Duodenal mucosa (tissue), 2 donors: ENCODE measurements around the gene KLHDC10.
"Not testable (repeated sequence)": the region's sequence is repeated elsewhere in the genome, so short reads cannot be mapped to it uniquely, and the experiment has no call there.

Experiments used
- H3K27ac ChIP-seq: one replicate; pipeline ENCODE4 v1.7.0; 2013; ENCODE audit warnings: low read depth, low read length
- H3K27me3 ChIP-seq, 2 donors: one replicate each; pipeline ENCODE4 v1.7.0; 2013; ENCODE audit warnings: low read length in 2 of 2, control low read depth in 1 of 2; ENCODE audit not compliant: insufficient read depth in 2 of 2, control insufficient read depth in 1 of 2
- H3K36me3 ChIP-seq, 2 donors: one replicate each; pipeline ENCODE4 v1.7.0; 2013; ENCODE audit warnings: low read length in 2 of 2, control low read depth in 1 of 2; ENCODE audit not compliant: insufficient read depth in 2 of 2, control insufficient read depth in 1 of 2
- H3K4me1 ChIP-seq, 2 donors: one replicate each; pipeline ENCODE4 v1.7.0; 2013; ENCODE audit warnings: low read length in 2 of 2, control low read depth in 1 of 2; ENCODE audit not compliant: insufficient read depth in 2 of 2, control insufficient read depth in 1 of 2
- H3K4me3 ChIP-seq, 2 donors: one replicate each; pipeline ENCODE4 v1.7.0; 2013; ENCODE audit warnings: low read length in 2 of 2, low read depth in 1 of 2
- H3K9ac ChIP-seq, 2 donors: one replicate each; pipeline ENCODE4 v1.7.0; 2013; ENCODE audit warnings: low read length in 2 of 2, low read depth in 1 of 2
- H3K9me3 ChIP-seq, 2 donors: one replicate each; pipeline ENCODE4 v1.7.0; 2013; ENCODE audit warnings: low read length in 2 of 2, control low read depth in 1 of 2; ENCODE audit not compliant: control insufficient read depth in 1 of 2

KLHDC10 gene

DNA sequence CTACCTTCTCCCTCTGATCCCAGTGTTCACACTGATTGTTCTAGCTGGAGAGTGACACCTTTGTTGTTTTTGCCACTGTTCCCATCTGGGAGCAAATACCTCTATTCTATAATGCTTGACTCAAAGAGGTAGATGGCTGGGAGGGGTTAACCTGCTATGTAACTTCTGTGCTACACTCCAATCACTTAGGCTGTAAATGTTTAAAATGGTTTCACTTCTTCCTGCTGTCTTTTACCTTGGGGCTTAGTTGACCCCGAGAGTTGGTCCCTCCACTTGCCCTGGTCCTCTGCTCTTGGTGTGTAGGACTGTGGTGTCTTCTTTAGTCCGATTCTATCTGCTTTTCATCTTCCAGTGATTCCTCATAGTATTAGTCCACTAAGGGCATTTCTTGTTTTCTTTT lies 22.3 kb downstream of the KLHDC10 start:
- Histone ChIP-seq H3K9me3 (no peaks in the 10 kb centered on the region), H3K4me1 (peaks cover 4 to 9% of the 10 kb centered on the region in 2 donors), H3K27me3 (no peaks in the 10 kb centered on the region), H3K27ac (no peak overlapping the region), H3K9ac (no peak overlapping the region), H3K4me3 (no peak overlapping the region), H3K36me3 (no peaks in the 10 kb centered on the region)

DNA sequence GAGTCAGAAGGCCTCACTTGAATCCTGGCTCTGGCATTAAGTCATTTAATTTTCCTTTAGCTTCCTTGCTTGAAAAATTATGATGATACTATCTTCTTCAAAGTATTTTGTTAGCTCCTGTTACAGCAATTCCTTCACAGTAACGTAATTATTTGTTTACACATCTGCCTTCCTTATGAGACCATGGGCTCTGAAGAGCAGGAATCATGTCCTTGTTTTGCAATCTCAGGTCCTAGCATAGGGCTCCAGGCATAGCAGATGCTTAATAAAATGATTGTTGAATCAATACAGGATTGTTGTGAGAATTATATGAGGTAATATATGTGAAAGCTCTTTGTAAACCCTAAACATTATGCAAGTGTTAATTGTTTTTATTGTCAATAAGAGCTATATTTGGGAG lies 25.5 kb downstream of the KLHDC10 start:
- H3K36me3 ChIP-seq, result no peaks in the 10 kb centered on the region
- H3K9ac ChIP-seq, result no peak overlapping the region
- no peak overlapping the region for H3K27ac ChIP-seq
- H3K9me3 ChIP-seq, result no peaks in the 10 kb centered on the region
- peaks cover 4 to 9% of the 10 kb centered on the region in 2 donors for H3K4me1 ChIP-seq
- no peak overlapping the region for H3K4me3 ChIP-seq
- no peaks in the 10 kb centered on the region for H3K27me3 ChIP-seq

- peaks cover 4 to 9% of the 10 kb centered on the region in 2 donors for H3K4me1 ChIP-seq
- H3K4me3 ChIP-seq, result no peak overlapping the region
- H3K9me3 ChIP-seq, result no peaks in the 10 kb centered on the region
- H3K27me3 ChIP-seq, result no peaks in the 10 kb centered on the region
- no peak overlapping the region for H3K27ac ChIP-seq
- H3K9ac ChIP-seq, result no peak overlapping the region
- H3K36me3 ChIP-seq, result no peaks in the 10 kb centered on the region
These were observed 26.0 kb downstream of the KLHDC10 start for GRCh38 chr7:130096243-130096827.

- Histone ChIP-seq H3K27me3 (no peaks in the 10 kb centered on the region), H3K9me3 (no peaks in the 10 kb centered on the region), H3K9ac (no peak overlapping the region), H3K27ac (no peak overlapping the region), H3K4me1 (no peaks in the 10 kb centered on the region), H3K36me3 (no peaks in the 10 kb centered on the region), H3K4me3 (no peak overlapping the region)
These were observed 29.0 kb downstream of the KLHDC10 start for GRCh38 chr7:130099331-130099730.

- H3K4me3 ChIP-seq, result no peak overlapping the region
- no peaks in the 10 kb centered on the region for H3K36me3 ChIP-seq
These were observed 32.3 kb downstream of the KLHDC10 start for GRCh38 chr7:130102588-130102987.

DNA sequence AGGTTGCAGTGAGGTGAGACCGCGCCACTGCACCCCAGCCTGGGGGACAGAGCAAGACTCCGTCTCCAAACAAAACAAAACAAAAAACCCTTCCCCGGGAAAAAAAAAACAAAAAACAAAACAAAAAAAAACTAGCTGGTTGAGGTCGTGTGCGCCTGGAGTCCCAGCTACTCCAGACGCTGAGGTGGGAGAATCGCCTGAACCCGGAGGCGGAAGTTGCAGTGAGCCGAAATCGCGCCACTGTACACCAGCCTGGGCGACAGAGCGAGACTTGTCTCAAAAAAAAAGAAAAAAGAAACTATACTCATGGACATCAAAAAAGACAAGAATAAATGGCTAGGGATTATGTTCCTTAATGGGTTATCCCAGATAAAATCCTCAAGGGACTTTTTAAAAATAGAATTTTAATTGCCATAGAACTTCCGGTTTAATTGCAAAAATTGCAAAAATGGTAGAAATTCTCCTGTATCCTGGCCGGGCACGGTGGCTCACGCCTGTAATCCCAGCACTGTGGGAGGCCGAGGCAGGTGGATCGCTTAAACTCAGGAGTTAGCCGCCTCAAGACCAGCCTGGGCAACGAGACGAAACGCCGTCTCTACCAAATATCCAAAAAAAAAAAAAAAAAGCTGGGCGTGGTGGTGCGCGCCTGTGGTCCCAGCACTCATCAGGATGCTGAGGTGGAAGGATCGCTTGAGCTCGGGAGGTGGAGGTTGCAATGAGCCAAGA lies 37.8 kb downstream of the KLHDC10 start:
- H3K36me3 ChIP-seq, result no peaks in the 10 kb centered on the region
- H3K4me3 ChIP-seq, result no peak overlapping the region
- no peak overlapping the region for H3K9ac ChIP-seq
- no peaks in the 10 kb centered on the region for H3K27me3 ChIP-seq
- H3K27ac ChIP-seq, result no peak overlapping the region
- no peaks in the 10 kb centered on the region for H3K9me3 ChIP-seq
- peaks cover 7 to 12% of the 10 kb centered on the region in 2 donors for H3K4me1 ChIP-seq

More at GRCh38 chr7:130102588-130102987, 32.3 kb downstream of the KLHDC10 start:
- Histone ChIP-seq H3K9ac (no peak overlapping the region), H3K27me3 (no peaks in the 10 kb centered on the region), H3K27ac (no peak overlapping the region), H3K9me3 (no peaks in the 10 kb centered on the region), H3K4me1 (no peaks in the 10 kb centered on the region)

DNA sequence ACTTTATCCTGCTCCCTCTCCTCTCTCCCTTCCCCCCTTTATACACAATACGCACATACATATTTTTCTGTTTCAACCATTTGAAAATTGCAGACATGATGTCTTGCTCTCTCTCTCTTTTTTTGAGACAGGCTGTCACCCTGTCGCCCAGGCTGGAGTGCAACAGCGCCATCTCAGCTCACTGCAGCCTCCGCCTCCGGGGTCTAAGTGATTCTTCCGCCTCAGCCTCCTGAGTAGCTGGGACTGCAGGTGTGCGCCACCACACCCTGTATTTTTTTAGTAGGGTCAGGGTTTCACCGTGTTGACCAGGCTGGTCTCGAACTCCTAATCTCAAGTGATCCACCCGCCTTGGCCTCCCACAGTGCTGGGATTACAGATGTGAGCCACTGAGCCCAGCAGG lies 38.5 kb downstream of the KLHDC10 start:
- Histone ChIP-seq H3K27me3 (no peaks in the 10 kb centered on the region), H3K4me3 (no peak overlapping the region)

GRCh38 chr7:130112093-130112492 lies 41.8 kb downstream of the KLHDC10 start:
- Histone ChIP-seq H3K9me3 (no peaks in the 10 kb centered on the region), H3K4me1 (peaks cover 23 to 30% of the 10 kb centered on the region in 2 donors), H3K27ac (no peak overlapping the region), H3K4me3 (no peak overlapping the region), H3K27me3 (no peaks in the 10 kb centered on the region), H3K9ac (no peak overlapping the region), H3K36me3 (no peaks in the 10 kb centered on the region)

More for the DNA sequence above, 38.5 kb downstream of the KLHDC10 start:
- Histone ChIP-seq H3K27ac (no peak overlapping the region), H3K9me3 (no peaks in the 10 kb centered on the region), H3K36me3 (no peaks in the 10 kb centered on the region), H3K4me1 (peaks cover 14 to 18% of the 10 kb centered on the region in 2 donors), H3K9ac (no peak overlapping the region)

GRCh38 chr7:130112662-130113425 lies 42.5 kb downstream of the KLHDC10 start:
- Histone ChIP-seq H3K36me3 (no peaks in the 10 kb centered on the region), H3K9me3 (no peaks in the 10 kb centered on the region), H3K4me1 (peaks cover 23 to 30% of the 10 kb centered on the region in 2 donors), H3K27me3 (no peaks in the 10 kb centered on the region), H3K4me3 (no peak overlapping the region), H3K9ac (no peak overlapping the region), H3K27ac (no peak overlapping the region)

DNA sequence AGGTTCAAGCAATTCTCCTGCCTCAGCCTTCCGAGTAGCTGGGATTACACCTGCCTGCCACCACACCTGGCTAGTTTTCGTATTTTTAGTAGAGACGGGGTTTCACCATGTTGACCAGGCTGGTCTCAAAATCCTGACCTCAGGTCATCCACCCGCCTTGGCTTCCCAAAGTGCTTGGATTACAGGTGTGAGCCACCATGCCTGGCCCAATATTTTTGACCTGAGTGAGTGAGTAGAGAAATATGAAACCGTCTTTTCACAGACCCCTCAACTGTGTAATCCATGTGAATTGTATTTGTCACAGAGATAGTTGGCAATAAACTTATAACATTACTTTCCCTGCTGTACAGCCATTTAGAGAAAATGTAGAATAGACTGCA lies 43.1 kb downstream of the KLHDC10 start:
- Histone ChIP-seq H3K4me1 (peaks cover 23 to 30% of the 10 kb centered on the region in 2 donors), H3K4me3 (peak overlapping the region in 1 of 2 donors; percentile 26), H3K27ac (peak overlapping the region; percentile 36)
- H3K9me3 ChIP-seq, H3K9ac ChIP-seq, H3K27me3 ChIP-seq, H3K36me3 ChIP-seq: not testable (repeated sequence)
